H1 (cell line): Measurements from ENCODE around the gene MOK.

Source experiments
- ASH2L ChIP-seq: fragments of 200-600, 300-600 bp; sonication (generic); IDR thresholded peaks from one replicate; pipeline ENCODE4 v1.7.1; 2017; ENCODE audit warnings: low read length
- ATF3 ChIP-seq: IDR thresholded peaks from 2 replicates; pipeline ENCODE4 v1.6.1; 2011; ENCODE audit warnings: low read depth, mild to moderate bottlenecking, low read length; ENCODE audit not compliant: insufficient read depth
- CTCF ChIP-seq, 3 experiments: IDR thresholded peaks; 1 replicate in 2 of 3; 2 replicates in 1 of 3; pipeline versions ENCODE4 v1.5.1 to v1.6.1; 2011; ENCODE audit warnings: low read length in 3 of 3, mild to moderate bottlenecking in 3 of 3, inconsistent platforms in 2 of 3, low read depth in 1 of 3, moderate library complexity in 1 of 3; ENCODE audit not compliant: insufficient read depth in 1 of 3; ENCODE audit errors: control extremely low read depth in 1 of 3
- EGR1 ChIP-seq: IDR thresholded peaks from 2 replicates; pipeline ENCODE4 v1.6.1; 2011; ENCODE audit warnings: low read depth, low read length, borderline replicate concordance
- EP300 ChIP-seq, 2 experiments: IDR thresholded peaks; 1 replicate in 1 of 2; 2 replicates in 1 of 2; pipeline ENCODE4 v1.6.1; 2011 to 2012; ENCODE audit warnings: low read depth in 2 of 2, low read length in 2 of 2, mild to moderate bottlenecking in 2 of 2, borderline replicate concordance in 1 of 2, inconsistent platforms in 1 of 2, moderate library complexity in 1 of 2
- GABPA ChIP-seq: IDR thresholded peaks from 2 replicates; pipeline ENCODE4 v1.6.1; 2011; ENCODE audit warnings: mild to moderate bottlenecking, low read length, moderate library complexity, borderline replicate concordance; ENCODE audit not compliant: insufficient read depth
- MAX ChIP-seq: IDR thresholded peaks from 2 replicates; pipeline ENCODE4 v1.6.1; 2012; ENCODE audit warnings: inconsistent platforms
- POLR2A ChIP-seq, 2 experiments: IDR thresholded peaks; 1 replicate in 1 of 2; 2 replicates in 1 of 2; pipeline ENCODE4 v1.6.1; 2011; ENCODE audit warnings: low read depth in 2 of 2, low read length in 2 of 2, mild to moderate bottlenecking in 2 of 2; ENCODE audit errors: control extremely low read depth in 1 of 2
- SIX5 ChIP-seq: IDR thresholded peaks from 2 replicates; pipeline ENCODE4 v1.6.1; 2011; ENCODE audit warnings: mild to moderate bottlenecking, low read depth, low read length
- SP1 ChIP-seq: IDR thresholded peaks from 2 replicates; pipeline ENCODE4 v1.6.1; 2011; ENCODE audit warnings: low read depth, low read length

GRCh38 chr14:102285106-102285505, 19.9 kb downstream of the MOK start:
- no peak for TF ChIP-seq MAX
- TF ChIP-seq CTCF (IDR thresholded peaks at IDR 0.05; ENCODE audit: control extremely low read depth in 1 of 3, insufficient read depth in 1 of 3, low read depth in 1 of 3, low read length in 3 of 3), result no peak
- no peak for TF ChIP-seq EP300 (IDR thresholded peaks at IDR 0.05; ENCODE audit: borderline replicate concordance in 1 of 2, low read depth in 2 of 2, low read length in 2 of 2)
- no peak for TF ChIP-seq GABPA
- TF ChIP-seq EGR1, result no peak
- no peak for TF ChIP-seq POLR2A (IDR thresholded peaks at IDR 0.05; ENCODE audit: control extremely low read depth in 1 of 2, low read depth in 2 of 2, low read length in 2 of 2)
- no peak for TF ChIP-seq ATF3
- no peak for TF ChIP-seq SP1
- no peak for TF ChIP-seq ASH2L
- no peak for TF ChIP-seq SIX5
